Stimulated activated CD4-positive, alpha-beta T cell treated with anti-CD3 and anti-CD28 coated beads, Interleukin-4, amount 100 ng/mL, for 48 hours (primary cell): ENCODE data around the gene IL1RL1.

ENCODE experiments used
- DNase-seq, 2 donors: peaks; one replicate each; pipeline ENCODE4 v3.0.0-alpha.2; 2020; ENCODE audit warnings: low read depth in 2 of 2

Gene IL1RL1

GRCh38 chr2:102335871-102336366, 24.6 kb downstream of the IL1RL1 start:
- no peak for DNase-seq

- DNase-seq, result no peak
These were observed 25.2 kb downstream of the IL1RL1 start for GRCh38 chr2:102336502-102336945.

- DNase-seq, result no peak
These were observed 25.6 kb downstream of the IL1RL1 start for GRCh38 chr2:102337012-102337411.

DNA sequence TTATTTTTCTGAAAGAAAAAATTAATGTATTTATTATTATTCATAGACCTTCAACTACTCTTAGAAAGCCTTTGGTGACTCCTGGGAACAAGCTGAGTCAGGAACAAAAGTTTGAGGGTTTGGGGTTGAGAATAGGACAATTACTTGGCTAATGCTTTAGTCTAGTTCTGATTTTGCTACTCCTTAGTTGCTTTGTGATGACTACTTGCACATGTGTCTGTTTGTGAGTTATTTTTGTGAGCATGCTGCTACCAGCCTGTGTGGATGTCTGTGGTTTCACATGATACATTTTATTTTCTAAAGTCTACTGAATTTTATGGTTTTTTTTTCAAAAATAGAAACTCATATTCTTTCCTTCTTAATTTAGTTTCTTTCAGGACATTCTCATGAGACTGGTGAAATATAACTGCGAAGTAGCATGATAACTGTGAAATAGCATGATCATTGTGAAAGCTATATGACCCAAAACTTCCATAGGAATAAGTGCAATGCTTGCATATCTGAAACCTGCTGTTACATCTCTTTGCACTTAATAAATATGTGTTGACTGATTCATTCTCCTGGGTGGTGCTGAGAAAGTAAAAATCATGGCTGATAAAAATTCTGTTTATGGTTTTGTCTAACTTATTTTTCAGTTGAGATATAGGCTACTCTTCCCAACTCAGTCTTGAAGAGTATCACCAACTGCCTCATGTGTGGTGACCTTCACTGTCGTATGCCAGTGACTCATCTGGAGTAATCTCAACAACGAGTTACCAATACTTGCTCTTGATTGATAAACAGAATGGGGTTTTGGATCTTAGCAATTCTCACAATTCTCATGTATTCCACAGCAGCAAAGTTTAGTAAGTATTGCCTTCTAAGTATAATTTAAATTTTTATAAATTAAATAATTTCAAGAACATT, 26.4 kb downstream of the IL1RL1 start:
- no peak for DNase-seq

DNA sequence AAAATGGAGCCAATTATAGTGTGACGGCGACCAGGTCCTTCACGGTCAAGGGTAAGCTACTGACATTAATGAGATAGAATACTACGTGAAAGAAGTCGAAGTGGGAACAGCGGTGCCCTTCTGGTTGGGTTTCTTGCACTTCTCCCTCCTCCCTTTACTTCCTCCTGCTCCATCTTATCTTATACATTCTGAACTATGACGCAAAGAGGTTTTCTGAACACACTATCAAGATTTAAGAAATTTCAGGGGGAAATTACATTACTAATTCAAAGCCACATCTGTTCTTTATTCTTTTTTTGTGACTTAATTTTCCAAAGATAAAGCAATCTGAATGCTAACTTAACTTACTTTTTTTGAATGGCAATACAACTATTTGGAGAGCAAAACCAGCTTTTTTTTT, 29.4 kb downstream of the IL1RL1 start:
- DNase-seq, result no peak

- DNase-seq, result no peak
These were observed 31.5 kb downstream of the IL1RL1 start for GRCh38 chr2:102342888-102343287.

GRCh38 chr2:102344397-102344796, 33.0 kb downstream of the IL1RL1 start:
- no peak for DNase-seq

DNA sequence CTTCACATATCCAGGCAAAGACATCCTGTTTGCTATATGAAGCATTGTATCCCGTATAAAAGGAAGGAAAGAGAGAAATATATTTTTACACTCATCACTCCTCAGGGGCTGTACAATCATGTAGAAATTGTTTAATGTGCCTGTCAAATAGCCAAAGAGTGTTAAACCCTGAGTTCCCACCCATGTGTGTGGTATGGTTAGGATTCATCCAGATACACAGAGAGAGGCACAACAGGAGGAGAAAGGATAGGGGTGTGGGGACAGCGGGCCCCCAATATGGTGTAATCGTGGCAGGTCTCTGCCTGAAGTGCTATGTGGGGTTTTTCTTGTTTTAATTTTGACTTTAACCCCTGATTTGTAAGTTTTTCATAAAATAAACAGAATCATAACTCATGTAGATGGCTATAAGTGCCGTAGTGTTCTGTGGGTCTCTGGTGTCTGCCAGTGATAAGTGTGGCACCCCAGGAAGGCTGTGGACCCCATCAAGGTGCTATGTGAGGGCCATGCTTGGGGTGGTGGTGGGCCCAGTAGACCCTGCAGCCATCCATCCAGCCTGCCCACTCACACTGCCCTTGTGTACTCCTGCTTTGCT, 34.1 kb downstream of the IL1RL1 start:
- no peak for DNase-seq

DNA sequence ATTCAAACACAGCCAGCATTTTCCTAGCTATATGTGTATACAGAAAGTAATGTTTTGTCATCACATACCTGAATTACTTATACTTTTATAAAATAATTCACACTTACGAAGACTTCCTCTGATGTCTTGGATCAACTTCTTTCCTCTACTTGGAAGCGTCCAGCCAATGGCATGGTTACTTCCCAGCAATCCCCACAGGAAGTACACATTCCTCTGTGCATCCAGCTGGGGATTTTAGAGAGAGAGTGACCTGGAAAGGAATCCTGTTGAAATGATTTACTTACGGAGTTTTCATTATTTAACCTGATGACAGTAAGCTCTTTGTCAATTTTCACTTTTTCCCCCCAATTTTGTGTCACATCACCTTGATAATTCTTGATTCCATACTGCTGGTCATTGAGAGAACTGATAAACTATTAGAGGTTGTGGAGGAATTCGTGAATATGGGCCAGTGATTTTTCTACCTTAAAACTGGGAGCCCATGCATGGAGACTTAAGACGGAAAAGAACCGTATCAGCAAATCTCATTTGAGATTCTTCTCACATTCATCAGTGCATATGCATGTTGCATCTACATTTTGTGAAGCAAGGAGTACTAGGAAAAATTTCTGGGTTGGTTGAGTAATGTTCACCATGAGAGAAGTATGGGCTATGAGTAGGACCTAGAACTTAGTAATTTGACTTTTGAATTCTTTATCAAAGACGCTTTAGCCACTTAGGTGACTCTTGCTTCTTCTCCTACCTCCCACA, 35.2 kb downstream of the IL1RL1 start:
- no peak for DNase-seq

DNA sequence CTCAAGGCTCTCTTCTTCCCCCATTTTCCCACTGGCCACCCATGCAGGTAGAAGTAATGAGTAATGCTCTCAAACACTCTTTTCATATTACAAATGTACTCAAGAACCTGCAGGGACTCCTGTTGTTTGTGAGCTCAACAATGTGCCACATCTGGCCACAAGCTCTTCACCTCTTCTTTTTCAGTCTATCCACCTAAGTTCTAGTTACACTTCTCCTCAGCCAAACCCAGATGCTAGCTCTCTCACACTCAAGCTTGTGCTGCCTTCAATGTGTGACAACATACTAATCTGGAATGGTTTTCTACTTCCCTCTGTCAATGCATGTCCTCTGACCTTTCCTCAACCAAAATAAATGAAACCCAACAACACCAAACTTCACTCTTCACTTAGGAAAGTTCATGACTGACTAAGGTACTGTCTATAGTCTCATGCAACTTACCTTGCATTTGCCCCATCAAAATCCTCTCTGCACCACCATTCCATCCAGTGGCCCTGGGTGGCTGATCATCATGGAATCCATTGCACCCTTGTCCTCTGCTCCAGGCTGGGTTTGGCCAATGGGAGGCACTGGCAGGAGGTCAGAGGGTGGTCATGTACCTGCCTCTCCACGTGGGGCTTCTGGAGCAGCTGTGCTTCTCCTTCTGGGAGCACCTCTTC, 38.9 kb downstream of the IL1RL1 start:
- no peak for DNase-seq

GRCh38 chr2:102355526-102356380, 44.4 kb downstream of the IL1RL1 start, which contains the start of gene IL18R1:
TSS of gene IL18R1 (plus strand) at chr2:102355796. CDS start at chr2:102362661, 6,865 bp downstream.
- peak; percentile 66 to 76 for DNase-seq

- DNase-seq, result no peak
These were observed 45.0 kb downstream of the IL1RL1 start for GRCh38 chr2:102356381-102356712.

GRCh38 chr2:102356741-102357140, 45.4 kb downstream of the IL1RL1 start:
- no peak for DNase-seq

DNA sequence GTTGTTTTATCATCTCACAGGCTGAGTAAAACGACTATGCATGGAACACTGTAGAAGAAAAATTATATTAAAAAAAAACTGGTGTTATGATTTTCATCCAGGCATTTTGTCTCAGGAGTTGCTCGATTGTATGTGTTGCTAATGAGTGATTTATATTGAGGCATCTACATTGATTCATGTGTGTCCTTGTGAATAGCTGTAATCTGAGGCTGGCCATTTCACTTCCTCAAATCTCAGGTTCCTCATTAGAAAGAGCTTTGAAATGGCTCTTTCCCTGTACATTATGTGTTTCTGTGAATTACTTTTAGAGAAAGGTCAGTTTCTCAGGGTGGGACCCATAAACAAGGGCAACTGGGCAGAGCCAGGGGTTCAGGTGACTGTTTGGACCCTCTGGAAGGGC, 46.6 kb downstream of the IL1RL1 start:
- DNase-seq, result no peak

- DNase-seq, result peak in 1 of 2 donors; percentile 17
These were observed 47.1 kb downstream of the IL1RL1 start for GRCh38 chr2:102358496-102358895.

- no peak for DNase-seq
These were observed 48.2 kb downstream of the IL1RL1 start for GRCh38 chr2:102359527-102359926.

DNA sequence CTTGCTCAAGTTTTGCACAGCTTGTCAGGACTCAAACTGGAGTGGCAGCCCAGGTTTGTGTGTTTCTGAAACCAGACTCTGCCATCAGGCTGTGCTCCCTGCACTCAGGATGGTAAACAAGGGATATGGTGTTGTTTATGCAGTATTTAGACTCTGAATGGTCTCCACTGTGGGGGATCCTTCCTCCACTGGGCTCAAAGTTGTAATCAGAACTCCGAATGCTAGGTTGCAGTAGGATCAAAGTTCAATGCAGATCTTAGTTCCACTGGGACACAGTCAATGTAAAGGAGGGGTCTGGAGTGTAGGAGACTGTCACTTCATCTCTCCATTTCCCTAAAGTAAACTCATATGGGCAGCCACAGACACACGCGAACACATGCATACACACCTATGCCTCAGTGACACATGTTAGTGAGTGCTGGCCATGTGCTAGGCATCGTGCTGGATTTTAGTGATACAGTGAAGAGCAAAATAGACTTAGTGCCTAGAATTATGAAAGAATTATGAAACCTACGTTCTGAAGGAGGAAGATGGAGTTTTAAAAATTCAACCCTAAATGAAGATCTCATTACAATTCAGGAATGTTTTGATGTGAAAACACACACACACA, 50.4 kb downstream of the IL1RL1 start:
- DNase-seq, result no peak

DNA sequence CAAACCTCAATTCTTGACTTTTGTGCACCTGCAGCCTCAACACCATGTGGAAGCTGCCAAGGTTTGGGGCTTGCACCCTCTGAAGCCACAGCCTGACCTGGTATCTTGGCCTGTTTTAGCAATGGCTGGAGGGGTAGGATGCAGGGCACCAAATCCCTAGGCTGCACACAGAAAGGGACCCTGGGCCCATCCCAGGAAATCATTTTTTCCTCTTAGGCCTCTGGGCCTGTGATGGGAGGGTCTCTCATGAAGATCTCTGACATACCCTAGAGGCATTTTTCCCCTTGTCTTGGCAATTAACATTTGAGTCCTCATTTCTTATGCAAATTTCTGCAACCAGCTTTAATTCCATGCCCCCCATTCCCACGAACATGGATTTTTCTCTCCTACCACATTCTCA, 54.4 kb downstream of the IL1RL1 start:
- no peak for DNase-seq

GRCh38 chr2:102366406-102367112, 55.2 kb downstream of the IL1RL1 start:
- DNase-seq, result no peak
